ENCODE data around the gene PSMC3. TPM values are rescaled to one million over a fixed set of nuclear protein-coding genes. Genes with fewer than 3 reads are reported as not detected.

PSMC3 gene
- polyA plus RNA-seq, 3 donors, result 44.1 to 97.4 (median 89.5) TPM

GRCh38 chr11:47380078-47380477 is 46.2 kb downstream of the PSMC3 start:
- TF ChIP-seq CTCF (IDR thresholded peaks at IDR 0.05), result no peak
- peaks cover 17% of the 10 kb centered on the region for H4K20me1 ChIP-seq (ENCODE audit: insufficient read depth, low read length)
- DNase-seq, result no peak
- intact Hi-C loops (cut with micrococcal nuclease), result no loop called here
- 94% methylated on average over 2 of the region's 2 CpGs for WGBS (ENCODE audit: insufficient coverage)
- H3K4me3 ChIP-seq (replicated peaks in 1 of 3; ENCODE audit: low read depth in 2 of 3, low read length in 3 of 3), result no peak overlapping the region
- peaks cover 32 to 50% of the 10 kb centered on the region in 2 donors for H3K36me3 ChIP-seq (replicated peaks in 1 of 2; ENCODE audit: control insufficient read depth in 1 of 2, insufficient read depth in 2 of 2, low read length in 2 of 2)
- Mint-ChIP-seq H3K4me3 (no peak overlapping the region), H3K9me3 (peaks cover 0 to 5% (median 0%) of the 10 kb centered on the region in 7 donors), H3K27ac (no peak overlapping the region), H3K4me1 (peaks cover 32% of the 10 kb centered on the region), H3K27me3 (ENCODE audit: low read depth in 3 of 3) (no peaks in the 10 kb centered on the region), H3K36me3 (peaks cover 43 to 66% of the 10 kb centered on the region in 2 donors)
- H3K9ac ChIP-seq (ENCODE audit: insufficient read depth, low read length, poor library complexity, severe bottlenecking), result no peak overlapping the region
- H3K4me1 ChIP-seq (ENCODE audit: control insufficient read depth in 1 of 2, insufficient read depth in 2 of 2, low read length in 2 of 2), result peaks cover 38 to 69% of the 10 kb centered on the region in 2 donors
- no peak overlapping the region for H2AFZ ChIP-seq (ENCODE audit: insufficient read depth, low read depth, low read length, poor library complexity, severe bottlenecking)
- H3K27ac ChIP-seq (ENCODE audit: low read depth in 1 of 2, low read length in 2 of 2), result peak overlapping the region in 1 of 2 donors; percentile 15
- H3K4me2 ChIP-seq (replicated peaks; ENCODE audit: extremely low read depth, low read length, poor library complexity, severe bottlenecking), result no peak overlapping the region
- H3K9me3 ChIP-seq (replicated peaks in 1 of 2; ENCODE audit: control insufficient read depth in 1 of 2, insufficient read depth in 1 of 2, low read length in 2 of 2), result no peaks in the 10 kb centered on the region
- no peaks in the 10 kb centered on the region for H3K27me3 ChIP-seq (ENCODE audit: control insufficient read depth in 2 of 2, insufficient read depth in 2 of 2, low read length in 2 of 2)
- H3K79me2 ChIP-seq (ENCODE audit: insufficient read depth, low read length), result peaks cover 85% of the 10 kb centered on the region

GRCh38 chr11:47379317-47379716 is 46.9 kb downstream of the PSMC3 start:
- Histone ChIP-seq H3K9me3 (replicated peaks in 1 of 2; ENCODE audit: control insufficient read depth in 1 of 2, insufficient read depth in 1 of 2, low read length in 2 of 2) (no peaks in the 10 kb centered on the region), H3K36me3 (replicated peaks in 1 of 2; ENCODE audit: control insufficient read depth in 1 of 2, insufficient read depth in 2 of 2, low read length in 2 of 2) (peaks cover 40 to 57% of the 10 kb centered on the region in 2 donors), H2AFZ (ENCODE audit: insufficient read depth, low read depth, low read length, poor library complexity, severe bottlenecking) (no peak overlapping the region), H3K4me3 (replicated peaks in 1 of 3; ENCODE audit: low read depth in 2 of 3, low read length in 3 of 3) (peak overlapping the region in 1 of 3 experiments; percentile 99), H3K27ac (ENCODE audit: low read depth in 1 of 2, low read length in 2 of 2) (peak overlapping the region in 1 of 2 donors; percentile 97), H3K27me3 (ENCODE audit: control insufficient read depth in 2 of 2, insufficient read depth in 2 of 2, low read length in 2 of 2) (no peaks in the 10 kb centered on the region), H3K4me2 (replicated peaks; ENCODE audit: extremely low read depth, low read length, poor library complexity, severe bottlenecking) (peak overlapping the region; percentile 97), H4K20me1 (ENCODE audit: insufficient read depth, low read length) (peaks cover 24% of the 10 kb centered on the region), H3K4me1 (ENCODE audit: control insufficient read depth in 1 of 2, insufficient read depth in 2 of 2, low read length in 2 of 2) (peaks cover 46 to 76% of the 10 kb centered on the region in 2 donors), H3K9ac (ENCODE audit: insufficient read depth, low read length, poor library complexity, severe bottlenecking) (no peak overlapping the region), H3K79me2 (ENCODE audit: insufficient read depth, low read length) (peaks cover 85% of the 10 kb centered on the region)
- Mint-ChIP-seq H3K4me1 (peaks cover 39% of the 10 kb centered on the region), H3K27me3 (ENCODE audit: low read depth in 3 of 3) (no peaks in the 10 kb centered on the region), H3K9me3 (peaks cover 0 to 5% (median 0%) of the 10 kb centered on the region in 7 donors), H3K36me3 (peaks cover 49 to 66% of the 10 kb centered on the region in 2 donors), H3K27ac (no peak overlapping the region), H3K4me3 (no peak overlapping the region)
- intact Hi-C loops (cut with micrococcal nuclease), result no loop called here
- WGBS (ENCODE audit: insufficient coverage), result 96% methylated on average over 2 of the region's 2 CpGs
- TF ChIP-seq CTCF (IDR thresholded peaks at IDR 0.05), result no peak
- DNase-seq, result no peak
